B cell (primary cell): ENCODE data around the gene CNOT6L. TPM values are rescaled to one million over a fixed set of nuclear protein-coding genes. Genes with fewer than 3 reads are reported as not detected.

Source experiments
- ATAC-seq: fragments of 200-7000 bp; cut with Tn5 transposase; one replicate; pipeline ENCODE4 v1.10.0; 2021; ENCODE audit warnings: low read depth, mild to moderate bottlenecking, moderate number of reproducible peaks, moderate library complexity
- CTCF ChIA-PET: fragments of 350-600 bp; sonication (Branson Sonifier 250); formaldehyde crosslinking; loops from one replicate; lab custom pipeline; 2021; ENCODE audit warnings: antibody characterized with exemption, inconsistent platforms; lab: Charles Lee
- POLR2A ChIA-PET: fragments of 350-600 bp; sonication (Branson Sonifier 250); formaldehyde crosslinking; loops from one replicate; lab custom pipeline; 2021; ENCODE audit warnings: antibody characterized with exemption; lab: Charles Lee
- DNase-seq: peaks from one replicate; pipeline ENCODE4 v3.0.0; 2013
- H2AFZ ChIP-seq: 2 replicates; pipeline ENCODE4 v1.6.1; 2012; ENCODE audit warnings: mild to moderate bottlenecking, low read depth, low read length; ENCODE audit not compliant: insufficient read depth, poor library complexity, severe bottlenecking
- H3K27ac ChIP-seq, 2 donors: 1 replicate in 1 of 2; 2 replicates in 1 of 2; pipeline ENCODE4 v1.5.1; 2012 to 2013; ENCODE audit warnings: low read length in 2 of 2, mild to moderate bottlenecking in 2 of 2, moderate library complexity in 1 of 2
- H3K27me3 ChIP-seq, 4 experiments: fragments of 200-600 bp in 1 of 4; sonication (generic) in 1 of 4; replicated peaks in 1 of 4; 1 replicate in 2 of 4; 2 replicates in 2 of 4; pipeline versions ENCODE4 v1.6.1 to v1.7.0; 2013 to 2016; ENCODE audit warnings: low read length in 3 of 4, mild to moderate bottlenecking in 2 of 4, mixed read lengths in 1 of 4, moderate library complexity in 1 of 4; ENCODE audit not compliant: insufficient read depth in 4 of 4, control insufficient read depth in 3 of 4; ENCODE audit errors: control extremely low read depth in 1 of 4
- H3K36me3 ChIP-seq, 2 experiments: replicated peaks in 1 of 2; 1 replicate in 1 of 2; 2 replicates in 1 of 2; pipeline versions ENCODE4 v1.6.1 to v1.7.1; 2013; ENCODE audit warnings: low read length in 1 of 2; ENCODE audit not compliant: insufficient read depth in 2 of 2, control insufficient read depth in 1 of 2; ENCODE audit errors: control extremely low read depth in 1 of 2, extremely low read depth in 1 of 2
- H3K4me1 ChIP-seq, 2 donors: fragments of 200-600 bp in 1 of 2; sonication (generic) in 1 of 2; 1 replicate in 1 of 2; 2 replicates in 1 of 2; pipeline versions ENCODE4 v1.5.1 to v1.6.1; 2013 to 2017; ENCODE audit warnings: low read length in 2 of 2; ENCODE audit not compliant: control insufficient read depth in 2 of 2, insufficient read depth in 2 of 2
- H3K4me2 ChIP-seq: replicated peaks from 2 replicates; pipeline ENCODE3; 2012; ENCODE audit warnings: mild to moderate bottlenecking, low read depth, low read length; ENCODE audit not compliant: poor library complexity, severe bottlenecking
- H3K4me3 ChIP-seq, 5 experiments: fragments of 200-600 bp in 1 of 5; sonication (generic) in 1 of 5; 1 replicate in 3 of 5; 2 replicates in 2 of 5; pipeline versions ENCODE4 v1.5.1 to v1.7.0; 2011 to 2016; ENCODE audit warnings: low read length in 4 of 5, mild to moderate bottlenecking in 4 of 5, low read depth in 2 of 5, control low read depth in 1 of 5, moderate library complexity in 1 of 5; ENCODE audit not compliant: insufficient read depth in 1 of 5; ENCODE audit errors: control extremely low read depth in 1 of 5, extremely low read depth in 1 of 5
- H3K79me2 ChIP-seq: fragments of 200-600 bp; sonication (generic); one replicate; pipeline ENCODE4 v1.6.0; 2016; ENCODE audit warnings: low read length; ENCODE audit not compliant: control insufficient read depth, insufficient read depth
- H3K9ac ChIP-seq: fragments of 200-600 bp; sonication (generic); 2 replicates; pipeline ENCODE4 v1.6.1; 2017; ENCODE audit warnings: mild to moderate bottlenecking, low read length, moderate library complexity
- H3K9me3 ChIP-seq, 3 donors: one replicate each; pipeline versions ENCODE4 v1.6.1 to v1.7.1; 2013; ENCODE audit warnings: low read length in 2 of 3; ENCODE audit not compliant: control insufficient read depth in 2 of 3, insufficient read depth in 1 of 3; ENCODE audit errors: control extremely low read depth in 1 of 3
- H4K20me1 ChIP-seq: 2 replicates; pipeline ENCODE4 v1.6.0; 2012; ENCODE audit warnings: mild to moderate bottlenecking, low read length; ENCODE audit not compliant: insufficient read depth, control insufficient read depth, poor library complexity, severe bottlenecking
- H3K27ac Mint-ChIP-seq: one replicate; pipeline ENCODE4 v1.8.0; 2021; ENCODE audit warnings: mixed read lengths
- H3K27me3 Mint-ChIP-seq: one replicate; pipeline ENCODE4 v1.8.0; 2021; ENCODE audit warnings: mixed read lengths
- H3K4me1 Mint-ChIP-seq: one replicate; pipeline ENCODE4 v1.8.0; 2021; ENCODE audit warnings: mixed read lengths
- H3K4me3 Mint-ChIP-seq: one replicate; pipeline ENCODE4 v1.8.0; 2021; ENCODE audit warnings: mixed read lengths
- H3K9me3 Mint-ChIP-seq: one replicate; pipeline ENCODE4 v1.8.0; 2022; ENCODE audit warnings: mixed read lengths; ENCODE audit not compliant: insufficient read depth
- EZH2 ChIP-seq: IDR thresholded peaks from 2 replicates; pipeline ENCODE4 v1.6.1; 2012; ENCODE audit warnings: borderline replicate concordance, low read depth, mild to moderate bottlenecking, moderate library complexity, low read length; ENCODE audit not compliant: insufficient read depth, poor library complexity, severe bottlenecking
- WGBS: methylation state at CpG from one replicate; pipeline ENCODE4 v1.1.5; 2013; ENCODE audit warnings: missing lambda C conversion rate; ENCODE audit not compliant: insufficient coverage; 5-methylcytosine and 5-hydroxymethylcytosine counted together
- intact Hi-C: fragments of 100-400 bp; cut with micrococcal nuclease; formaldehyde crosslinking; loops from one replicate; pipeline ENCODE4 v1.10.0; 2022
- polyA plus RNA-seq: library from polyadenylated mRNA; depleted of rRNA; stranded (reverse); fragments of >200 nt; gene quantifications from 2 replicates; pipeline ENCODE4 v1.2.3, GENCODE V29; 2012
- total RNA-seq, 2 donors: library from RNA; stranded (reverse); fragments of 120-200 nt in 1 of 2; gene quantifications; 1 replicate in 1 of 2; 2 replicates in 1 of 2; pipeline versions ENCODE4 v1.2.3 to v1.2.4, GENCODE V29; 2013 to 2022
- TF ChIP-seq, protein P1 (sequence below): fragments of 200-600 bp; IDR thresholded peaks from one replicate; pipeline ENCODE4 v1.8.0; 2022; ENCODE audit warnings: antibody characterized with exemption, mild to moderate bottlenecking

The CNOT6L gene
- total and polyA plus RNA-seq, 2 donors (not counting 1 experiment from before 2014, with no cell fraction given), result 18.8 to 119 TPM

DNA sequence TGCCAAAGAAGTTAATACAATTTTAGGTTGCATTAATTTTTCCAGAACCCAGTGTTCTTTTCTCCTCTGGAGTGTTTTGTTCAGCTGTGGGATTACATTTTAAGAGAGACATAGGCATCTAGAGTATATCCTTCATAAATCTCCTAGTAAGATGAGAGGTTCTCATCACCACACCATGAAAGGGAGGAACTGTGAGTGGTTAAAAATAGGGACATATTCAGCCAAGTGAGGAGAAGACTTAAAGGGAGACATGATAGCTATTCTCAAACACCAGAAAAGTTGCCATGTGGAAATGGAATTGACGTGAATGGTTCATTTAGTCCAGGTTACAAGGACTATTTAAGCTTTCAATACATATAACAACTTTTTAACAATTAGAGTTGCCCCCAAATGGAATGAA is 37.0 kb upstream of the CNOT6L start:
- DNase-seq (no peak), ATAC-seq (no peak)
- POLR2A ChIA-PET, result interaction anchor here (1.3 to 1.7 kb wide), 2 partner anchors 35 to 36 kb away, joined by 3 to 5 read pairs; no protein-coding TSS in a partner anchor
- peak overlapping the region; percentile 4 for H2AFZ ChIP-seq
- H3K36me3 ChIP-seq, result no peaks in the 10 kb centered on the region
- H3K27me3 ChIP-seq, result no peaks in the 10 kb centered on the region
- no peak overlapping the region for H3K27ac ChIP-seq
- no peak overlapping the region for H3K4me3 ChIP-seq
- Mint-ChIP-seq H3K9me3 (no peaks in the 10 kb centered on the region), H3K27me3 (no peaks in the 10 kb centered on the region), H3K27ac (no peak overlapping the region), H3K4me1 (peaks cover 56% of the 10 kb centered on the region), H3K4me3 (no peak overlapping the region)
- CTCF ChIA-PET, result interaction anchor here (0.6 kb wide), 1 partner anchor 26 kb away, joined by 3 read pairs; no protein-coding TSS in a partner anchor
- H3K9me3 ChIP-seq, result no peaks in the 10 kb centered on the region
- H4K20me1 ChIP-seq, result no peaks in the 10 kb centered on the region
- WGBS, result no CpG with 5 or more reads among the region's 1 CpG
- H3K79me2 ChIP-seq, result peaks cover 36% of the 10 kb centered on the region
- H3K9ac ChIP-seq, result no peak overlapping the region
- H3K4me2 ChIP-seq, result peak overlapping the region; percentile 57
- no peak for TF ChIP-seq EZH2
- TF ChIP-seq, protein P1, sequence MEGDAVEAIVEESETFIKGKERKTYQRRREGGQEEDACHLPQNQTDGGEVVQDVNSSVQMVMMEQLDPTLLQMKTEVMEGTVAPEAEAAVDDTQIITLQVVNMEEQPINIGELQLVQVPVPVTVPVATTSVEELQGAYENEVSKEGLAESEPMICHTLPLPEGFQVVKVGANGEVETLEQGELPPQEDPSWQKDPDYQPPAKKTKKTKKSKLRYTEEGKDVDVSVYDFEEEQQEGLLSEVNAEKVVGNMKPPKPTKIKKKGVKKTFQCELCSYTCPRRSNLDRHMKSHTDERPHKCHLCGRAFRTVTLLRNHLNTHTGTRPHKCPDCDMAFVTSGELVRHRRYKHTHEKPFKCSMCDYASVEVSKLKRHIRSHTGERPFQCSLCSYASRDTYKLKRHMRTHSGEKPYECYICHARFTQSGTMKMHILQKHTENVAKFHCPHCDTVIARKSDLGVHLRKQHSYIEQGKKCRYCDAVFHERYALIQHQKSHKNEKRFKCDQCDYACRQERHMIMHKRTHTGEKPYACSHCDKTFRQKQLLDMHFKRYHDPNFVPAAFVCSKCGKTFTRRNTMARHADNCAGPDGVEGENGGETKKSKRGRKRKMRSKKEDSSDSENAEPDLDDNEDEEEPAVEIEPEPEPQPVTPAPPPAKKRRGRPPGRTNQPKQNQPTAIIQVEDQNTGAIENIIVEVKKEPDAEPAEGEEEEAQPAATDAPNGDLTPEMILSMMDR, result no peak
- peaks cover 47 to 48% of the 10 kb centered on the region in 2 donors for H3K4me1 ChIP-seq
- intact Hi-C loops, result no loop called here

DNA sequence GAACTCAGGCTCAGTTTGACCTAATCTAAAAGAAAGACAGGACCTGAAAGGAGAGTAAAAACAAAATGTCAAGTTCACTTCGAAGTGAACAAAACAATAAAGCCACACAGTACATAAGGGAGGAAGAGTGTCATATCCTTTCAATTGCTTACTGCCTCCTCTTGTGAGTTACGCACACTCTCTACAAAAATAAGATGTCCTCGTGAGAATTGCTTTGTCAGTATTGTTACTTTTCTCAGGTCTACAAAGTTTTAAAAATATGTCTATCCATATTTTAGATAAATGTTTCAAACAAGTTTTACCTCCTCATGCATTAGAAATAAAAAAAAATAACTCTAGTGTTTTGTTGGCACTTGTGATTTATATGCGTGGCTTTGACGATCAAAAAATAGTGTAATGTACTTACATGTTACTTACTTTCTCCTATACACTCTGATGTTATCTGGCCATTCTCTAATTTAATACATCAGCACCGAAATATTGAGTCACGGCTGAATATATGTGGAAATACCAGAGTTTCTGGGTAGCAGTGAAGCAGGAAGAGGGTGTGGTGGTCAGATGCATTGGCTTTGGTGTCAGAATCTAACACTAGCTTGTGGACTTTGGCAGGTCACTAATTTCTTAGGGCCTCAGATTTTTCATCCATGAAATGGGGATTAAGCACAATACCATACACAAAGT is 35.4 kb upstream of the CNOT6L start:
- peak overlapping the region in 3 of 5 experiments; percentile 4 to 55 (median 21) for H3K4me3 ChIP-seq
- TF ChIP-seq, protein P1, result no peak
- TF ChIP-seq EZH2, result no peak

More for the DNA sequence above, 35.4 kb upstream of the CNOT6L start:
- Histone ChIP-seq H3K4me2 (peak overlapping the region; percentile 72), H3K36me3 (no peaks in the 10 kb centered on the region), H2AFZ (peak overlapping the region; percentile 95), H4K20me1 (no peaks in the 10 kb centered on the region), H3K9ac (peak overlapping the region; percentile 52), H3K4me1 (peaks cover 45% of the 10 kb centered on the region in 2 donors), H3K9me3 (no peaks in the 10 kb centered on the region), H3K27me3 (no peaks in the 10 kb centered on the region), H3K27ac (peak overlapping the region in 1 of 2 donors; percentile 72), H3K79me2 (peaks cover 22% of the 10 kb centered on the region)
- Mint-ChIP-seq H3K4me1 (peaks cover 52% of the 10 kb centered on the region), H3K27ac (peak overlapping the region; percentile 70), H3K27me3 (no peaks in the 10 kb centered on the region), H3K4me3 (peak overlapping the region; percentile 29), H3K9me3 (no peaks in the 10 kb centered on the region)
- intact Hi-C loops, result no loop called here
- peak; percentile 24 for DNase-seq
- ChIA-PET POLR2A (interaction anchor here (0.6 kb wide), 1 partner anchor 757 kb away, joined by 3 read pairs; no protein-coding TSS in a partner anchor), CTCF (no interaction called here)
- no peak for ATAC-seq
- no CpG with 5 or more reads among the region's 7 CpGs for WGBS
